Chondrocyte (in vitro differentiated cells): ENCODE measurements around the gene CMIP. TPM values are rescaled to one million over a fixed set of nuclear protein-coding genes. Genes with fewer than 3 reads are reported as not detected.

Experiments
- DNase-seq: peaks from one replicate; pipeline ENCODE4 v3.0.0; 2021; ENCODE audit warnings: mixed read lengths, low spot score
- H3K27ac Mint-ChIP-seq: one replicate; pipeline ENCODE4 v1.8.0; 2021; ENCODE audit warnings: mild to moderate bottlenecking, moderate library complexity, mixed read lengths; ENCODE audit not compliant: unreplicated experiment
- H3K27me3 Mint-ChIP-seq: 2 replicates; pipeline ENCODE4 v1.8.0; 2021; ENCODE audit warnings: low read depth, mixed read lengths
- H3K36me3 Mint-ChIP-seq: 2 replicates; pipeline ENCODE4 v1.8.0; 2021; ENCODE audit warnings: low read depth, mixed read lengths
- H3K4me1 Mint-ChIP-seq: 2 replicates; pipeline ENCODE4 v1.8.0; 2021; ENCODE audit warnings: low read depth, mild to moderate bottlenecking, mixed read lengths
- H3K4me3 Mint-ChIP-seq: one replicate; pipeline ENCODE4 v1.8.0; 2021; ENCODE audit warnings: mild to moderate bottlenecking, moderate library complexity, mixed read lengths; ENCODE audit not compliant: unreplicated experiment
- H3K9me3 Mint-ChIP-seq: 2 replicates; pipeline ENCODE4 v1.8.0; 2021; ENCODE audit warnings: low read depth, mixed read lengths
- total RNA-seq: library from RNA; stranded (reverse); gene quantifications from 3 replicates; pipeline ENCODE4 v1.2.1, GENCODE V29; 2021
- TF ChIP-seq, protein P1 (sequence below): fragments of 200-600 bp; sonication (generic); IDR thresholded peaks from 2 replicates; pipeline ENCODE4 v1.5.0; 2021; ENCODE audit warnings: antibody characterized with exemption, mild to moderate bottlenecking, moderate library complexity

Gene CMIP
- total RNA-seq, 1 donor from 2014 or later = 62.9 TPM

DNA sequence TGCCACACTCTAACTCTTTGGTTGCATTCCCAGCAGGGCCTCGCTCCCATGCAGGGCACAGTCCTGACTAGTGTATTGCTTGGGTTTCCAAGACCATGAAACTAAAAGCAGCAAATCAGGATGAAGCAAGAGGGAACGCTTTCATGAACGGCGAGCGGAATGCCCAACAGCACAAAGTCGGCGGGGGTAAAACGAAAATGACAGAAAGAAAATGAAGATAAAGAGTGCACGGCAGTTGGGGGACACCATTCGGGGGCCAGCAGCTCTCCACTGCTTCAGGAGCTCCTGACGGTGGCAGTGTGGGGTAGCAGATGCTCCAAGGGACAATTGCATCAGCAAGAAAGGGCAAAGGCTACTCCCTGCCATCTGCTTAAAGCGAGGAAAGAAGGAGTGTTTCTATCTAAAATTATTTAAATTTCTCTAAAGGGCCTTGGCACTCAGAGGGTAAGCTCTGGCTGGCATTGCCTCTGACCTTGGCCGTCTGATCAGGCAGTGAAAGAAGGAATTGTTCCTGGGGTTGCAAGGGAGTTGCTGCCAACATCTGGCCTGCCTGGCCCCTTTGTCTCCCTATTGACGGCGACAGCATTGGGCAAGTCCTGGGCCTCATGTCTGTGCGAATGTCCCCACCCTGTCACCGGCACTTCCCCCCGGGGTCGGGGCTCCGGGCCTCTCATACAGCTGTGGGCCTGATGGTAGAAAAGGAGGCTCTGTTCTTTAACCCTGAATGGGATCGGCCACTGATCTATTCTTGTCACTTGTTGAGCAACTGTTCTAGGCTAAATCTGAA is 138.2 kb downstream of the CMIP start:
- Mint-ChIP-seq H3K27ac (no peak overlapping the region), H3K36me3 (peaks cover 1% of the 10 kb centered on the region), H3K27me3 (no peaks in the 10 kb centered on the region), H3K9me3 (no peaks in the 10 kb centered on the region), H3K4me3 (no peak overlapping the region), H3K4me1 (peaks cover 31% of the 10 kb centered on the region)
- TF ChIP-seq, protein P1, sequence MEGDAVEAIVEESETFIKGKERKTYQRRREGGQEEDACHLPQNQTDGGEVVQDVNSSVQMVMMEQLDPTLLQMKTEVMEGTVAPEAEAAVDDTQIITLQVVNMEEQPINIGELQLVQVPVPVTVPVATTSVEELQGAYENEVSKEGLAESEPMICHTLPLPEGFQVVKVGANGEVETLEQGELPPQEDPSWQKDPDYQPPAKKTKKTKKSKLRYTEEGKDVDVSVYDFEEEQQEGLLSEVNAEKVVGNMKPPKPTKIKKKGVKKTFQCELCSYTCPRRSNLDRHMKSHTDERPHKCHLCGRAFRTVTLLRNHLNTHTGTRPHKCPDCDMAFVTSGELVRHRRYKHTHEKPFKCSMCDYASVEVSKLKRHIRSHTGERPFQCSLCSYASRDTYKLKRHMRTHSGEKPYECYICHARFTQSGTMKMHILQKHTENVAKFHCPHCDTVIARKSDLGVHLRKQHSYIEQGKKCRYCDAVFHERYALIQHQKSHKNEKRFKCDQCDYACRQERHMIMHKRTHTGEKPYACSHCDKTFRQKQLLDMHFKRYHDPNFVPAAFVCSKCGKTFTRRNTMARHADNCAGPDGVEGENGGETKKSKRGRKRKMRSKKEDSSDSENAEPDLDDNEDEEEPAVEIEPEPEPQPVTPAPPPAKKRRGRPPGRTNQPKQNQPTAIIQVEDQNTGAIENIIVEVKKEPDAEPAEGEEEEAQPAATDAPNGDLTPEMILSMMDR = peak; percentile 52
- DNase-seq = peak; percentile 42

DNA sequence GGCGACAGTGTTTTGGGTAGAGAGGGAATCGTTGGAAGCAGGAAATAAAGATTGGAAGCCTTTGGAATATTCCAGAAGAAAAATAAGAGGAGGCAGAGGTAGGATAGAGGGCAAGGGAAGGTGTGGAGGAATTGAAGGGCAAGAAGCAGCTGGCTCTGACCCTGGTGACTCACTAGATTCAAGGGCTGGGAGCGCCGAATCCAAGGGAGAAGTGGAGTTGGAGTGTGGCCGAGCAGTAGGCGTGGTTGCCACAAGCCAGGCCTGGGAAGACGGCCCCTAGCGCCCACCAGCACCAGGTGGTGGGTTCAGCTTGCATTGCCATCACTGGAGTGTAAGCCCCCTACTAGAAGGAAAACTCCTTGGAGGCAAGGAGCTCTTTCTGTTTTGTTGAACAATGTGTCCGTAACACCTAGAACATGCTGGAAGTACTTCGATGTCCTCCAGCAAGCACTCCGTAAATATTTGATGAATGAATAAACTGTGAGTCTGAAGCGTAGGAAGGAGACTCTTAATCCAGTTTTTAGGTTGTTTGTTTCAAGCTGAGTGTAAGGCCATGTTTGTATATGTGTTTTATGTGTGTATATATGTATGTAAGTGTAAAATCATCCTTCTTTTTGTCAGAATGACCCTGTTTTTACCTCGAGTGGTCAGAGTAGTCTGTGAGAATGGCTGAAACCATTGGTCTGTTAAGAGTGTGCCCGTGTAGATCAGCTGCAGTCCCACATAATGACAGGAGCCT is 139.5 kb downstream of the CMIP start:
- Mint-ChIP-seq H3K27me3 (no peaks in the 10 kb centered on the region), H3K36me3 (peaks cover 3% of the 10 kb centered on the region), H3K9me3 (no peaks in the 10 kb centered on the region), H3K4me1 (peaks cover 31% of the 10 kb centered on the region), H3K27ac (no peak overlapping the region), H3K4me3 (no peak overlapping the region)
- TF ChIP-seq, protein P1 = no peak
- peak; percentile 52 for DNase-seq

DNA sequence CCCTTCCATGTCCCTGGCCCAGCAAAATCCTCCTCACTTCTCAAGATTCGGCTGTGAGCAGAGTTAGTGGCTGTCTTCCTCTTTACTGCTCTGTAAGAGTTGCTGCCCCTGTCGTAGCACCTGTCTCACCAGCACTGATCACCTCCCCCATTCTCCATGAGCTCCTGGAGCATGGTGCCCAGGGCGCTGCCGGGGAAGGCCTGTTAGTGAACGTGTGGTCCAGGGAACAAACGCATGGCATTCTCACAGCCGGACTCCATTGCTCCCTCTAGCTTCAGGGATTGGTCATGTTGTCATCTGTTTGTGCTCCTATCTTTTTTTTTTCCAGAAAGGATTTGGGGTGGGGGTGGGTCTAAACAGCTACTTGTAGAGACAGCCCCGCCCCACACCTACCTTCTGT is 141.2 kb downstream of the CMIP start:
- DNase-seq = peak; percentile 67
- Mint-ChIP-seq H3K4me1 (peaks cover 31% of the 10 kb centered on the region), H3K36me3 (peaks cover 3% of the 10 kb centered on the region), H3K27ac (no peak overlapping the region), H3K4me3 (no peak overlapping the region), H3K27me3 (no peaks in the 10 kb centered on the region), H3K9me3 (no peaks in the 10 kb centered on the region)
- TF ChIP-seq, protein P1 = peak; percentile 61

DNA sequence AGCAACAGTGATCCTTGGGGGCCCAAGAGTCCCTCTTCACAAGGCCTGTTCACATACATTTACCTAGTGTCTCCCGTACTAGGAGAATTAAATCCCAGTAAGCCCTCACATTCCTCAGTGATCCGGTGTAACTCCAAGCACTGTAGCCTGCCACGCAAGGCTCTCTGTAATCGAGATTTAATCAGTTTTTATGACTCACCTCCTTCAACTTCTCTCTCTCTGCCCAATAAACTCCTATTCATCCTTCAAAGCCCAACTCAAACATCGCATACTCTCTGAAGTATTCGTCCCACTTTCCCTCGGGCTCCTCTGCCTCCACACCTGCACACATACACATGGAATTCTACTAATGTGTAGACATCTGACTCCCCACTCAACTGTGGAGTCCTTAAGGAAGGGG is 141.8 kb downstream of the CMIP start:
- peaks cover 3% of the 10 kb centered on the region for H3K36me3 Mint-ChIP-seq
- H3K27ac Mint-ChIP-seq = peak overlapping the region; percentile 42
- H3K4me3 Mint-ChIP-seq = no peak overlapping the region
- TF ChIP-seq, protein P1 = no peak
- peaks cover 31% of the 10 kb centered on the region for H3K4me1 Mint-ChIP-seq
- no peaks in the 10 kb centered on the region for H3K9me3 Mint-ChIP-seq
- no peaks in the 10 kb centered on the region for H3K27me3 Mint-ChIP-seq
- peak; percentile 2 for DNase-seq

DNA sequence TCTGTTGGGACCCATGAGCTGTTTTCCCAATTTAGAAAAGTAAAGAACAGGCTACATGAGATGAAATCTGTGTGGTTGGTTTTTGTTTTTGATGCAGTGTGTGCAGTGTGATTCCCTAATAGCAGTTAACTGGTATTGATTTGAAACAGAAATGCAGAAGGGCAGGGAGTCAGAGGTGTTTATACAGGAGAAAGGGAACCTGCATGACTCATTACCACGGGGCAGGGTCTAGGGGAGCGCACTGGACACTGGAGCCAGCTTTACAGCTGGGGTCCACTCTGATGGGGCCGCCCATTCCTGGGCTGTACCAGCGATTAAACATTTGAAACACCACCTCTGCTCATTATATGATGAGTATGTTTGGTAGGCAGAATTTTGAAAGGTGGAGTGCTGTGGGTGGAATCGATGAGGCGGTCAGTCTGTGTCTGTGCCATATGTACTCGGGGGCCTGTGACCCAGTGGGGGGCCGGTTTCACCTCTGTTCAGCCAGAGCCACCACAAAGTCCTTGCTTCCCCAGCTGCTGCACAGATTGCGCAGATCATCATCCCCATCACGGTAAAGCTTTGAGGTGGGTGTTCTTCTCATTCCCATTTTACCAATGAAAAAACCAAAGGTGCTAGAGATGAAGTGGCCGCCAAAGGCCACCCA is 142.5 kb downstream of the CMIP start:
- H3K4me3 Mint-ChIP-seq = no peak overlapping the region
- DNase-seq = peak; percentile 47
- H3K27me3 Mint-ChIP-seq = no peaks in the 10 kb centered on the region
- no peak overlapping the region for H3K27ac Mint-ChIP-seq
- H3K4me1 Mint-ChIP-seq = peaks cover 31% of the 10 kb centered on the region
- peaks cover 3% of the 10 kb centered on the region for H3K36me3 Mint-ChIP-seq
- no peaks in the 10 kb centered on the region for H3K9me3 Mint-ChIP-seq
- TF ChIP-seq, protein P1 = no peak
